Activated CD8-positive, alpha-beta memory T cell treated with anti-CD3 and anti-CD28 coated beads for 36 hours (primary cell): ENCODE results near the gene SPDYE17. TPM values are rescaled to one million over a fixed set of nuclear protein-coding genes. Genes with fewer than 3 reads are reported as not detected.
"Not testable (repeated sequence)": the region's sequence is repeated elsewhere in the genome, so short reads cannot be mapped to it uniquely, and the experiment has no call there.

Experiments used
- CTCF ChIA-PET: fragments of 350-600 bp; sonication (Branson Sonifier 250); formaldehyde crosslinking; loops from one replicate; lab custom pipeline; 2021; ENCODE audit warnings: antibody characterized with exemption; lab: Charles Lee
- POLR2A ChIA-PET: fragments of 350-600 bp; sonication (Branson Sonifier 250); formaldehyde crosslinking; loops from one replicate; lab custom pipeline; 2021; ENCODE audit warnings: antibody characterized with exemption; lab: Charles Lee
- total RNA-seq, 2 experiments: library from RNA; stranded (reverse); gene quantifications; one replicate each; pipeline ENCODE4 v1.2.3, GENCODE V29; 2021

Gene SPDYE17
- total RNA-seq, 2 experiments from 2014 or later, result not detected

- CTCF ChIA-PET, POLR2A ChIA-PET: not testable (repeated sequence)
Measured at GRCh38 chr7:76999474-77000107, 32.6 kb downstream of the SPDYE17 start.

DNA sequence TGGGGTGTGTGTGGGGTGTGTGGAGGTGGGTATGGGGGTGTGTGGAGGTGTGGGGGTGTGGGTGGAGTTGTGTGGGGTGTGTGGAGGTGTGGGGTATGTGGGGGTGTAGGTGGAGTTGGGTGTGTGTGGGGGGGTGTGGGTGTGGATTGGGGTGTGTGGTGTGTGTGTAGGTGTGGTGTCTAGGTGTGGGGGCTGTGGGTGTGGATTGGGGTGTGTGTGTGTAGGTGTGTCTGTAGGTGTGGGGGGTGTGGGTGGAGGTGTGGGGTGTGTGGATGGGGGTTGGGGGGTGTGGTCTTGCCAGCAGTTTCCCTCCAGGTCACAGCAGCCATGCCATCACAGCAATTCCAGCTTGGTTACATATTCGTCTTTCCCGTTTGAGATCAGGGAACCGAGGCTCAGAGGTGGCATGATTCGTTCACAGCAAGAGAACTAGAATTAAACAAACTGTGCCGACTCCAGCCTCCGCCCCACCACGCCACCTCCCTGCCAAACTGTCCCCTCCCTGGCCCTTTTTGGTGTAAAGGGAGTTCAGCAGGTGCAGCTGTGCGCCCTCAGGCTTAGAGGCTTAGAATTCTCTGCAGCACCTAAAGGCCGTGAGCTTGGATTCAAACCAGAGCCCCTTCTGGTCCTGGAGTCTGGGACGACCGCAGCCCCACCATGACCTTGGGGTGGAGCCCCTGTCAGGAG lies 33.3 kb downstream of the SPDYE17 start:
- POLR2A ChIA-PET, result not testable (repeated sequence)

GRCh38 chr7:76998285-76998589 lies 33.9 kb downstream of the SPDYE17 start:
- ChIA-PET POLR2A (no interaction called here), CTCF (no interaction called here)

More for the DNA sequence above, 33.3 kb downstream of the SPDYE17 start:
- CTCF ChIA-PET, result not testable (repeated sequence)

DNA sequence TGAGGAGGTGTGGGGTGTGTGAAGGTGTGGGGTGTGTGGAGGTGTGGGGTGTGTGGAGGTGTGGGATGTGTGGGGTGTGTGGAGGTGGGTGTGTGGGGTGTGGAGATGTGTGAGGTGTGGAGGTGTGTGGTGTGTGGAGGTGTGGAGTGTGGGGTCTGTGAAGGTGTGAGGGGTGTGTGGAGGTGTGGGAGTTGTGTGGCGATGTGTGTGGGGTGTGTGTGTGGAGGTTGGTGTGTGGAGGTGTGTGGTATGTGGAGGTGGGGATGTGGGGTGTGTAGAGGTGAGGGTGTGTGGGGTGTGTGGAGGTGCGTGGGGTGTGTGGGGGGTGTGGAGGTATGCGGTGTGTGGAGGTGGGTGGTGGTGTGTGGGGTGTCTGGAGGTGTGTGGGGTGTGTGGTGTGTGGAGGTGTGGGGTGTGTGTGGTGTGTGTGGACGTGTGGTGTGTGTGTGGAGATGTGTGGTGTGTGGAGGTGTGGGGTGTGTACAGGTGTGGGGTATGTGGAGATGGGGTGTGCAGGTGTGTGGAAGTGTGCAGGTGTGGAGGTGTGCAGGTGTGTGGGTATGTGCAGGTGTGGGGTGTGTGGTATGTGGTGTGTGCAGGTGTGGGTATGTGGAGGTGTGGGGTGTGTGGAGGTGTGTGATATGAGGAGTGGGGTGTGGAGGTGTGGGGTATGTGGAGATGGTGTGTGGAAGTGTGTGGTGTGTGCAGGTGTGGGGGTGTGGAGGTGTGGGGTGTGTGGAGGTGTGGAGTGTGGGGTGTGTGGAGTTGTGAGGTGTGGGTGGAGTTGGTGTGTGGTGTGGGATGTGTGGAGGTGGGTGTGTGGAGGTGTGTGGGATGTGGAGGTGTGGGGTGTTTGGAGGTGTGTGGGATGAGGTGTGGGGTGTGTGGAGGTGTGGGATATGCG lies 34.5 kb downstream of the SPDYE17 start:
- POLR2A ChIA-PET, result no interaction called here
- CTCF ChIA-PET, result no interaction called here

DNA sequence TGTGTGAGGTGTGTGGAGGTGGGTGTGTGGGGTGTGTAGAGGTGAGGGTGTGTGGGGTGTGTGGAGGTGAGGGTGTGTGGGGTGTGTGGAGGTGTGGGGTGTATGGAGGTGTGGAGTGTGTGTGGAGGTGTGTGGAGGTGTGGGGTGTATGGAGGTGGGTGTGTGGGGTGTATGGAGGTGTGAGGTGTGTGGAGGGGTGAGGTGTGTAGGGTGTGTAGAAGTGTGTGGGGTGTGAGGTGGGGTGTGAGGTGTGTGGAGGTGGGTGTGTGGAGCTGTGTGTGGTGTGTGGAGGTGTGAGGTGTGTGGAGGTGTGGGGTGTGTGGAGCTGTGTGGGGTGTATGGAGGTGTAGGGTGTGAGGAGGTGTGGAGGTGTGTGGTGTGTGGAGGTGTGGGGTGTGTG lies 35.2 kb downstream of the SPDYE17 start:
- POLR2A ChIA-PET, result not testable (repeated sequence)

GRCh38 chr7:76994286-76994685 lies 37.9 kb downstream of the SPDYE17 start:
- CTCF ChIA-PET, POLR2A ChIA-PET: not testable (repeated sequence)

More for the DNA sequence above, 35.2 kb downstream of the SPDYE17 start:
- CTCF ChIA-PET, result not testable (repeated sequence)

DNA sequence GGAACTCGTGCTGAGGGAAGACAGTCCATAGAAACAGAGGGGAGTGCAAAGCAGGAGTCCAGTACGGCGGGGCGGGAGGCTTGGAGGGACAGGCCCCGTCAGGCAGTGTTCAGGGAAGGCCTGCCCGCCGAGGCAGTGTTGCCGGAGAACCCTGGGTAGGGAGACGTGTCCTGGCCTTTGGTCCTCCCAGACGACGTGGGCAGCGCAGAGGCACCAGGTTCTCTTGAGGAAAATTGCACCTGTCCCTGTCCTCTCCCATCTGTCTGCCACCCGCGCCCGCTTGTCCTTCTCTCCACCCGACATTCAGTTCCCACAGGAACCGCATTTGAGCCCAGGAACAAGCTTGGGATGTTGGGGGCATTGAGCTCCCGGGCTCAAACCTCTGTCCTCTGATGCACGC lies 38.3 kb downstream of the SPDYE17 start:
- CTCF ChIA-PET, POLR2A ChIA-PET: not testable (repeated sequence)

- POLR2A ChIA-PET, CTCF ChIA-PET: not testable (repeated sequence)
Measured at GRCh38 chr7:76992871-76993270, 39.3 kb downstream of the SPDYE17 start.

- POLR2A ChIA-PET, CTCF ChIA-PET: not testable (repeated sequence)
Measured at GRCh38 chr7:76992204-76992603, 40.0 kb downstream of the SPDYE17 start.

DNA sequence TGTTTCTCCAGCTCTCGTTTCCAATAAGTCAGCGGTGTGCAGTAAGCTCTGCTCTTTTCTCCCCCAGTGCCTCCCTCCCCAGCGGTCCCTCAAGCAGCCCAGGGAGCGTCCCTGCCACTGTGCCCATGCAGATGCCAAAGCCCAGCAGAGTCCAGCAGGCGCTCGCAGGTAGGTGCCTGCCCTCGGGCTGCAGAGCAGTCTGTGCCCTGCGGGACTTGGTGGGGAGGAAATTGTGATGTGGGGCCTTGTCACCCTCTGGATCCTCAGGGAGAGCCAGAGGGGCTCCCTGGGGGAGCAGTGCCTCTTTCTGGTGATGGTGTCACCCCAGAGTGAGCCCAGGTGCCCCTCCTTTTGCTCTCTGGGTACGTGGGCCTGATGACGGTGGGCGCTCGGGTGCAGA lies 42.0 kb downstream of the SPDYE17 start:
- CTCF ChIA-PET, POLR2A ChIA-PET: not testable (repeated sequence)

- CTCF ChIA-PET, result not testable (repeated sequence)
Measured at GRCh38 chr7:76985924-76986717, 46.0 kb downstream of the SPDYE17 start.

GRCh38 chr7:76984784-76985136 lies 47.4 kb downstream of the SPDYE17 start:
- CTCF ChIA-PET, POLR2A ChIA-PET: not testable (repeated sequence)

More at GRCh38 chr7:76985924-76986717, 46.0 kb downstream of the SPDYE17 start:
- POLR2A ChIA-PET, result not testable (repeated sequence)

GRCh38 chr7:76983937-76984783 lies 48.0 kb downstream of the SPDYE17 start:
- CTCF ChIA-PET, POLR2A ChIA-PET: not testable (repeated sequence)

- POLR2A ChIA-PET, CTCF ChIA-PET: not testable (repeated sequence)
Measured at GRCh38 chr7:76983333-76983732, 48.8 kb downstream of the SPDYE17 start.

DNA sequence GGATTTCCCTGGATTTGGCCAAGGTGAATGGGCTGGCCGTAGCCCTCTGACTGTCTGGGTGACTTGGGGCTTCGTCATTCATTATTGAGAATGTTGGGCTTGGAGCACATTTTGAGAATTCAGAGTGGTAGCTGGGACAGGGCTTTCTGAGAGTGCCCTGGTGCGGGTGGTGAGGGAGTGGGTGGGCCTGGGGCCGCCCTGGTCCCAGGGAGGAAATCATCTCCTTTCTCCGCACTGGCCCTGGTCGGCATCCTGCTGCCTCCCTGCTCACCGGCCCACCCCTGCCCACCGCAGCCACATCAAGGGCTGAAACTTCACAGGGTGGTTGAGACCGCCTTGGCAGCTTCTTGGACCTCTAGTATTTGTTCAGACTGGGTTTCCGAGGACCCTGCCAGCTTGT lies 49.7 kb downstream of the SPDYE17 start:
- CTCF ChIA-PET, POLR2A ChIA-PET: not testable (repeated sequence)

DNA sequence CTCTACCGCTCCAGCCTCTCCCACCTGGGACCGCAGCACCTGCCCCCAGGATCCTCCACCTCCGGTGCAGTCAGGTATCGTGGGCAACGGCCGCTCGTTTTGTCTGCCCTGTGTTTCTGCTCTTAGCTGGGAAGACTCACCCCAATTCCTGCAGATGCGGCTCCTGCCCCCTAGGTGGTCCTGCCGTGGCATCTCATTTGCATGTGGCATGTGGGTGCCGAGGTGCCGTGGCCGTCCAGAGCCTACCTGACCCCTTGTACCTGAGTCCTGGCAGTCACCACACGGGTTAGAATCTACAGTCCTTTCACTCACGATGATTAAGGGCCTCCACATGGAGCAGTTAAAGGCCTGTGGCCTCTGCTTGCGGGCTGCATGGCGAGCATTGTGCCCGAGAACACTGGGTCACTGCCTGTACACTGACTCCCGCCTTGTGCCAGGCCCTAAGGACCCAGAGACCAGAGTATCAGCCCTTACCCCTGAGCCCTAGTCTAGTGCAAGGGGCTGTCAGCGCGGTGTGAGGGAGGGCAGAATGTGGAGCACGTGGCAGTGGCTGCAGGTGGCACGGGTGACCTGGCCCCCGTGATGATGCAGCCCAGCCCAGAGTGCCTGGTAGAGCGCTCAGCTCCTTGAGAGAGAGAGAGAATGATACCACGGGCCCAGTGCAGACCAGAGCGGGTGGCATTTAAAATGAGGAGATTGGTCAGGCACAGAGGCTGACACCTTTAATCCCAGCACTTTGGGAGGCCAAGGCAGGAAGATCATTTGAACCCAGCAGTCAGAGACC lies 50.8 kb downstream of the SPDYE17 start:
- POLR2A ChIA-PET, CTCF ChIA-PET: not testable (repeated sequence)

- POLR2A ChIA-PET, CTCF ChIA-PET: not testable (repeated sequence)
Measured at GRCh38 chr7:76980576-76980975, 51.6 kb downstream of the SPDYE17 start.

DNA sequence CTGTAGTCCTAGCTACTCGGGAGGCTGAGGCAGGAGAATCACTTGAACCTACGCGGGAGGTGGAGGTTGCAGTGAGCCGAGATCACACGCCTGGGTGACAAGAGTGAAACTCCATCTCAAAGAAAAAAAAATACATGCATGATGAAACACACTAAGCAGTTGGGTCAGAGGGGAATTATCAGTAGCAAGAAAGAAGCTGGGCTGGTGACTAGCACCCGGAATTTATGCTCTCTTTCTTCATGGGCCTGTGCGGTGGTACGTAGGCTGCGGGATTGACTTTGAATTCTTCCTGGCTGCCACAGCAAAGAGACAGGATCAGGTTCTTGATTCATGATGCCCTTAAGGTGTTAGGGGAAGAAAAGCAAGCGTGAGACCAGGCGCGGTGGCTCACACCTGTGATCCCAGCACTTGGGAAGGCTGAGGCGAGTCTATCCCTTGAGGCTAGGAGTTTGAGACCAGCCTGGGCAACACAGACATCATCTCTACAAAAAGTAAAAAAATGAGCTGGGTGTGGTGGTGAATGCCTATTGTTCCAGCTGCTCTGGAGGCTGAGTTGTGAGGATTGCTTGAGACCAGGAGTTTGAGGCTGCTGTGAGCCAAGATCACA lies 54.3 kb downstream of the SPDYE17 start:
- POLR2A ChIA-PET, CTCF ChIA-PET: not testable (repeated sequence)
